Measurements from ENCODE around the gene RTN4.

GRCh38 chr2:55013936-55014335, 36.3 kb downstream of the RTN4 start:
- TF ChIP-seq EZH2 (IDR thresholded peaks at IDR 0.05; ENCODE audit: borderline replicate concordance, low read length): no peak
- peak; percentile 63 for TF ChIP-seq CTCF (IDR thresholded peaks at IDR 0.05; ENCODE audit: low read length)
